T-cell (primary cell): Measurements from ENCODE around the gene HSPA4. TPM values are rescaled to one million over a fixed set of nuclear protein-coding genes. Genes with fewer than 3 reads are reported as not detected.

ENCODE experiments used
- ATAC-seq, 4 experiments: fragments of 200-7000 bp in 3 of 4; fragments of 150-1000 bp in 1 of 4; cut with Tn5 transposase; replicated peaks in 1 of 4; 1 replicate in 3 of 4; 2 replicates in 1 of 4; pipeline ENCODE4 v1.10.0; 2021; ENCODE audit warnings: moderate library complexity in 3 of 4, mild to moderate bottlenecking in 2 of 4, moderate number of reproducible peaks in 1 of 4
- CTCF ChIA-PET, 2 donors: fragments of 300-600 bp; sonication (Branson Sonifier 250); formaldehyde crosslinking; loops; one replicate each; lab custom pipeline; 2022; ENCODE audit warnings: antibody characterized with exemption in 2 of 2; lab: Charles Lee
- POLR2A ChIA-PET, 2 donors: fragments of 300-600 bp; sonication (Branson Sonifier 250); formaldehyde crosslinking; loops; one replicate each; lab custom pipeline; 2022; ENCODE audit warnings: antibody characterized with exemption in 2 of 2; lab: Charles Lee
- DNase-seq, 35 experiments: peaks; one replicate each; pipeline versions ENCODE4 v3.0.0 to v3.0.0-alpha.2; 2013 to 2023
- H3K27ac ChIP-seq: one replicate; pipeline ENCODE4 v1.5.1; 2013; ENCODE audit warnings: low read length
- H3K27me3 ChIP-seq, 2 experiments: replicated peaks in 1 of 2; 1 replicate in 1 of 2; 2 replicates in 1 of 2; pipeline versions ENCODE4 v1.6.1 to v1.7.0; 2013; ENCODE audit warnings: low read length in 1 of 2, mixed read lengths in 1 of 2; ENCODE audit not compliant: control insufficient read depth in 2 of 2, insufficient read depth in 2 of 2; ENCODE audit errors: extremely low read depth in 1 of 2
- H3K36me3 ChIP-seq, 2 donors: 1 replicate in 1 of 2; 2 replicates in 1 of 2; pipeline versions ENCODE4 v1.6.1 to v1.7.0; 2013; ENCODE audit warnings: low read length in 1 of 2; ENCODE audit not compliant: control insufficient read depth in 2 of 2, insufficient read depth in 1 of 2; ENCODE audit errors: extremely low read depth in 1 of 2
- H3K4me1 ChIP-seq, 2 experiments: 1 replicate in 1 of 2; 2 replicates in 1 of 2; pipeline versions ENCODE4 v1.6.1 to v1.7.0; 2013; ENCODE audit warnings: low read length in 2 of 2, mixed read lengths in 1 of 2; ENCODE audit not compliant: insufficient read depth in 2 of 2, control insufficient read depth in 1 of 2; ENCODE audit errors: extremely low read depth in 1 of 2
- H3K4me3 ChIP-seq, 2 donors: 1 replicate in 1 of 2; 2 replicates in 1 of 2; pipeline versions ENCODE4 v1.5.1 to v1.7.0; 2013; ENCODE audit warnings: mild to moderate bottlenecking in 2 of 2, low read length in 1 of 2, moderate library complexity in 1 of 2; ENCODE audit not compliant: control insufficient read depth in 1 of 2; ENCODE audit errors: extremely low read depth in 1 of 2
- H3K9me3 ChIP-seq: 2 replicates; pipeline ENCODE4 v1.7.0; 2013
- H3K27ac Mint-ChIP-seq, 2 donors: one replicate each; pipeline ENCODE4 v1.8.0; 2020 to 2021; ENCODE audit warnings: mild to moderate bottlenecking in 2 of 2, mixed read lengths in 2 of 2
- H3K27me3 Mint-ChIP-seq, 2 donors: one replicate each; pipeline ENCODE4 v1.8.0; 2021 to 2022; ENCODE audit warnings: mixed read lengths in 2 of 2
- H3K36me3 Mint-ChIP-seq: one replicate; pipeline ENCODE4 v1.8.0; 2021; ENCODE audit warnings: mixed read lengths
- H3K4me1 Mint-ChIP-seq, 3 donors: one replicate each; pipeline ENCODE4 v1.8.0; 2020 to 2022; ENCODE audit warnings: mixed read lengths in 3 of 3, mild to moderate bottlenecking in 1 of 3
- H3K4me3 Mint-ChIP-seq, 3 donors: one replicate each; pipeline ENCODE4 v1.8.0; 2020 to 2022; ENCODE audit warnings: mild to moderate bottlenecking in 3 of 3, mixed read lengths in 3 of 3, moderate library complexity in 3 of 3
- H3K9me3 Mint-ChIP-seq, 3 donors: one replicate each; pipeline ENCODE4 v1.8.0; 2020 to 2022; ENCODE audit warnings: mixed read lengths in 3 of 3
- WGBS: methylation state at CpG from one replicate; pipeline ENCODE4 v1.1.5; 2013; ENCODE audit warnings: missing lambda C conversion rate; ENCODE audit not compliant: insufficient coverage; 5-methylcytosine and 5-hydroxymethylcytosine counted together
- total RNA-seq, 35 experiments: library from RNA in 6 of 35; stranded (reverse) in 6 of 35; fragments of 120-200 nt in 1 of 35; gene quantifications; one replicate each; pipeline versions ENCODE4 v1.2.1 to v1.2.4 and lab custom pipeline; 2013 to 2026

HSPA4 gene
- total RNA-seq, 5 donors from 2014 or later (not counting 1 experiment from before 2014, with no cell fraction given), result 47.0 to 55.3 (median 48.1) TPM

DNA sequence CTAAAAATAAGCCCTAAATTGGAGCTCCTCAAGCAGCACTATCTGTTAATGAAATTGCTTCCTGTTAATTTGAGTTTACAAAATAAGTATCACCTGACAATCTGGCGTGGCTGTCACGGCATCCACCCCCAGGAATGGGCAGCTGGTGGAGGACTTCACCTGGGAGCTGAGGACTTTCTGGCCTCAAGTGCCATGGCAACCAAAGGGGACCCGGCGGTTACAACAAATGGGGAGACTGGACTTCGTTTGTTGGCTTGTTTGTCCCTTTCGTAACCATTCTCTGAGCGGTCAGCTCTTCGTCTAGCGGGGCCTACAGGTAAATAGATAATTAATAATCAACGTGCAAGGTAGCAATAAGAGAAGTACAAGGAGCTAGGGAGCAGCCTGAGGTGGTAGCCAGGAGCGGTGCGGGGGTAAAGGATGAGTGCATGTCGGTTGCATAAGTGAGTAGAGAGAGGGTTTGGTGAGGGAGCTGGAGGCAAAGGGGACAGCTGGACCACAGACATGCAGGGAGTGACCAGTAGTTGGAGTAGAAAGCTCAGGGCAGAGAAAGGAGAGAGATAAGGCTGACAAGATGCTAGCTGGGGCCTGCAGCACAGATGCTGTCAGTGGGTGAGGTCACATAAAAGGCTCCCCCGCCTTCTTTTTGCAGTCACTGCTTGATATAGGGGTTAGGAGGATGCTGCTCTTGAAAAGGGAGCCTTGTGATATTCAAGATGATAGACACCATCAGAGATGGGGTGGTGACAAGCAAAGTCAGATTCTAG is 62.5 kb downstream of the HSPA4 start:
- H3K27ac ChIP-seq, result no peak overlapping the region
- Mint-ChIP-seq H3K4me1 (peaks cover 8 to 11% (median 8%) of the 10 kb centered on the region in 3 donors), H3K9me3 (no peaks in the 10 kb centered on the region), H3K36me3 (no peaks in the 10 kb centered on the region), H3K4me3 (no peak overlapping the region), H3K27ac (no peak overlapping the region), H3K27me3 (no peaks in the 10 kb centered on the region)
- ATAC-seq (no peak), DNase-seq (no peak)
- H3K36me3 ChIP-seq, result no peaks in the 10 kb centered on the region
- ChIA-PET POLR2A (interaction anchor here in 1 of 2 donors (0.5 kb wide), 1 partner anchor 625 kb away, joined by 7 read pairs; no protein-coding TSS in a partner anchor), CTCF (interaction anchor here in 1 of 2 donors (0.6 to 1.2 kb wide), 3 partner anchors 43 to 1754 kb away, joined by 3 to 4 read pairs (median 3); no protein-coding TSS in a partner anchor)
- H3K4me3 ChIP-seq, result no peak overlapping the region
- WGBS, result 89% methylated on average over 13 of the region's 14 CpGs
- peaks cover 0 to 4% of the 10 kb centered on the region in 2 experiments for H3K27me3 ChIP-seq
- H3K4me1 ChIP-seq, result peaks cover 0 to 8% of the 10 kb centered on the region in 2 experiments
- no peaks in the 10 kb centered on the region for H3K9me3 ChIP-seq

DNA sequence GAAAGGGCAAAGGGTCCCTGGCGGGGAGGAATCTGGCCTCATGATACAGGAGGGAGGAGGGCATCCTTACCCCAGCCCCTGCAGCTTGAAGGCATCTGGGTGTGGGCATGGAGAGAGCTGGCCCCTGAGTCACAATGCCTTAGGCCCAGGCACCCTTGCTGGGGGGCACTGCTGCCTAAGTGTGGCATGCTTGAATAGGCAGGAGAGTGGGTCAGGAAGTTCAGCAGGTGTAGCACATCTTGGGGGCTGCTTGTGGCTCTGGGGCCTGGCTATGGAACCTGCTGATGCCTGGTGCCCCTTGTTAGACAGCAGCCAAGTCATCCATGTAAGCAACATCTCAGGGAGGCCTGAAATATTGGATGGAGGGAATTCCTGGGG is 63.1 kb downstream of the HSPA4 start:
- no peak overlapping the region for H3K27ac ChIP-seq
- no peaks in the 10 kb centered on the region for H3K9me3 ChIP-seq
- no peaks in the 10 kb centered on the region for H3K27me3 Mint-ChIP-seq
- 89% methylated on average over 1 of the region's 1 CpG for WGBS
- H3K4me1 Mint-ChIP-seq, result peaks cover 8 to 11% (median 8%) of the 10 kb centered on the region in 3 donors
- ATAC-seq (no peak), DNase-seq (no peak)
- peaks cover 0 to 8% of the 10 kb centered on the region in 2 experiments for H3K4me1 ChIP-seq
- POLR2A ChIA-PET, result no interaction called here
- no peaks in the 10 kb centered on the region for H3K36me3 ChIP-seq
- peaks cover 0 to 4% of the 10 kb centered on the region in 2 experiments for H3K27me3 ChIP-seq
- H3K4me3 Mint-ChIP-seq, result no peak overlapping the region
- H3K36me3 Mint-ChIP-seq, result no peaks in the 10 kb centered on the region
- no peak overlapping the region for H3K27ac Mint-ChIP-seq
- CTCF ChIA-PET, result interaction anchor here in 1 of 2 donors (0.6 to 1.2 kb wide), 2 partner anchors 42 to 1754 kb away, joined by 3 to 4 read pairs; no protein-coding TSS in a partner anchor
- H3K9me3 Mint-ChIP-seq, result no peaks in the 10 kb centered on the region
- no peak overlapping the region for H3K4me3 ChIP-seq

DNA sequence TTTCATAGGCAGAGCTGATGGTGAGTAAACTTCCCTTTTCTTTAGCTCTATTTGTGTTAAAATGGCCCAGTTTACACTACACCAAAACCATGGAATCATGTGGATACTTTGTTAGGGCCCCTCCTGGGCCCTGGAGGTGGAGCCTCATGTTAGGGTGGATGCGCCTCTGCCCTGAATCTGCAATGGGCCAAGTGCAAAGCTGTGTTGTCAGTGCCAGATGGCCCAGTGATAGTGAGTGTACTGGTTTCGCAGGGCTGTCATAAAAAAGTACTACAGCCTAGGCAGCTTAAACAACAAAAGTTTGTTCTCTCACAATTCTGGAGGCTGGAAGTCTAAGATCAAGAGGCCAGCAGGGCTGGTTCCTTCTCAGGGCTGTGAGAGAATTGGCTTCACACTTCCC is 64.8 kb downstream of the HSPA4 start:
- ATAC-seq, result no peak
- 80% methylated on average over 2 of the region's 2 CpGs for WGBS
- peaks cover 0 to 4% of the 10 kb centered on the region in 2 experiments for H3K27me3 ChIP-seq
- H3K27ac Mint-ChIP-seq, result no peak overlapping the region
- H3K4me1 ChIP-seq, result no peaks in the 10 kb centered on the region
- no peaks in the 10 kb centered on the region for H3K36me3 ChIP-seq
- H3K9me3 Mint-ChIP-seq, result no peaks in the 10 kb centered on the region
- no peak overlapping the region for H3K4me3 ChIP-seq
- H3K27me3 Mint-ChIP-seq, result no peaks in the 10 kb centered on the region
- no peaks in the 10 kb centered on the region for H3K36me3 Mint-ChIP-seq
- CTCF ChIA-PET, result no interaction called here
- DNase-seq, result no peak
- no peaks in the 10 kb centered on the region for H3K9me3 ChIP-seq
- H3K27ac ChIP-seq, result no peak overlapping the region
- H3K4me1 Mint-ChIP-seq, result peaks cover 0 to 8% (median 2%) of the 10 kb centered on the region in 3 donors
- H3K4me3 Mint-ChIP-seq, result no peak overlapping the region
- POLR2A ChIA-PET, result no interaction called here

DNA sequence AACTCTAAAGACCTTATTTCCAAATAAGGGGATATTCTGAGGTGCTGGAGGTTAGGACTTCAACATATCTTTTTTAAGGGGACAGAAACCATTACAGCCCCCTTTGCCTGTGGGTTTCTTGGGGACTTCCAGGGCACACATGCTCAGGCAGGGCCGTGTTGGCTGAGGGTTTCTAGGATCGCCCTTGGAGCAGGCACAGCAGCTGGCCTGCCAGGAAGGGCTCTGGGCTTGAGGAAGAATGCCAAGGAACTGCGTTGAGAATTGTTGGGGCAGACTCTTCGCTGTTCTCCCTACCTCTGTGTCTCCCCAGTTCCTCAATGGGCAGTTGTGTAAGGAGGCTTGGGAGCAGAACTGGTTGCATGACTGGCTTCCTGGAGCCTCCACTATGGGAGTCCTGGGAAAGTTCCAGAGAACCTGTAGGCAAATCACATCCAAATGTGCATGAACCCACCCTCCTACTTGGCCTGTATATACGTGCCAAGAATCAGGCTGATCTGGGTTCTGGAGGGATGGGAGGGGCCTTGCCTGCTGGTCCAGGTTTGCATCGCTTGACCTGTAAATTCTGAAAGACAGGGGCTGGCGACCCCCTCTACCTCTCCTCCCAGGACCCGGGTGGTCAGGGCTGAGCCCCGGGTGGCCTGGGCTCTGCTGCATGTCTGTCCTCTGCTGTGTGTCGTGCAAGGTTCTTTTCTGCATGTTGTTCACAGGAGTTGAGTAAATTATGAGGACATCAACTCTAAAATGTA is 65.5 kb downstream of the HSPA4 start:
- H3K36me3 ChIP-seq, result no peaks in the 10 kb centered on the region
- H3K4me1 ChIP-seq, result no peaks in the 10 kb centered on the region
- Mint-ChIP-seq H3K36me3 (no peaks in the 10 kb centered on the region), H3K27me3 (no peaks in the 10 kb centered on the region), H3K4me1 (peaks cover 0 to 8% (median 2%) of the 10 kb centered on the region in 3 donors), H3K27ac (no peak overlapping the region), H3K4me3 (no peak overlapping the region), H3K9me3 (no peaks in the 10 kb centered on the region)
- POLR2A ChIA-PET, result no interaction called here
- DNase-seq (no peak), ATAC-seq (no peak)
- WGBS, result 66% methylated on average over 3 of the region's 10 CpGs
- H3K4me3 ChIP-seq, result no peak overlapping the region
- CTCF ChIA-PET, result no interaction called here
- H3K27ac ChIP-seq, result no peak overlapping the region
- H3K9me3 ChIP-seq, result no peaks in the 10 kb centered on the region
- H3K27me3 ChIP-seq, result peaks cover 0 to under 1% of the 10 kb centered on the region in 2 experiments

DNA sequence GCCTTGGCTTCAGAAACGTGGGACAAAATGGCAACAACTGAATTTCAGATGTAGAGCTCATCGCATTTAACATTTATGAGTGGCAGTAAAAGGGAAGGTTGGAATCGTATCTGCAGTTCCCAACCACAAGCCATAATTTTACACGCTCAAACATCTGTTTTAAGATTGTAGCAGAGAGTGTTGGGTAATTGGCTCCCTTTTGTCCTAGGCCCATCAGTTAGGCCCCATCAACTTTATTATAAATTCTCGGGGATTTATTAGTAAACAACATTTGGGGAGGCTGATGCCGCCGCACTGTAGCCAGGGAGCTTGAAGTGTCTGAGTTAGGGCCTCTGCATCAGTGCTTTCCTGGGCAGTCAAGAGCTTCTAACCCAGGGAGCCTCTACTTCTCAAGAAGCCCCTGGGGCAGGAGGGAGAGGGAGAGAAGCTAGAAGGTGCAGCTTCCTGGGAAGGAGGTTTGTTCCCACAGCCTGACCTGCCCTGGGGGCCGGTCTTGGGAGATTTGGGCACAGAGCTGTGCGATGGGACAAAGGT is 66.2 kb downstream of the HSPA4 start:
- Histone ChIP-seq H3K27me3 (peaks cover 0 to 2% of the 10 kb centered on the region in 2 experiments), H3K9me3 (no peaks in the 10 kb centered on the region), H3K27ac (no peak overlapping the region), H3K4me1 (no peaks in the 10 kb centered on the region), H3K36me3 (no peaks in the 10 kb centered on the region), H3K4me3 (no peak overlapping the region)
- no peak overlapping the region for H3K27ac Mint-ChIP-seq
- peaks cover 0 to 8% (median 2%) of the 10 kb centered on the region in 3 donors for H3K4me1 Mint-ChIP-seq
- H3K36me3 Mint-ChIP-seq, result no peaks in the 10 kb centered on the region
- no peak for ATAC-seq
- H3K9me3 Mint-ChIP-seq, result no peaks in the 10 kb centered on the region
- no peak for DNase-seq
- CTCF ChIA-PET, result no interaction called here
- POLR2A ChIA-PET, result no interaction called here
- WGBS, result 92% methylated on average over 5 of the region's 9 CpGs
- H3K4me3 Mint-ChIP-seq, result no peak overlapping the region
- no peaks in the 10 kb centered on the region for H3K27me3 Mint-ChIP-seq

DNA sequence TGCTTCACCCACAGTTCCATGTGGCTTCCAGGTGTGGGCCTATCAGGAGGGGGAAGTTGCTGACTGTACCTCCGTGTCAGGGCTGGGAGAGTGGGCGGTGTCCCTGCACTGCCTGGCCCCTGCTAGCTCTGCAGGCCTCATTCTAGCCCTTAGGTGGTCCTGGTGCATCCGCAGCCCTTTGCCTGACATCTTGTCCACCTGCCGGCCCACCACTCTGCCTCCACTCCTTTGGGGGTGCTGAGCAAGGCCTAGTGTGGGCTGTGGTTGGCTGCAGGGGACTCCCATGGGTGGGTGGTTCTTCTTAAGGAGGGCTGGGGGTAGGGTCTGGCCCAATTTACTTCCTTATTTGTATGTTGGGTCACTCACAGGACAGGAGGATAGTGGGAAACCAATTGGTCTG is 66.9 kb downstream of the HSPA4 start:
- no peaks in the 10 kb centered on the region for H3K9me3 ChIP-seq
- no peaks in the 10 kb centered on the region for H3K4me1 ChIP-seq
- no peak overlapping the region for H3K4me3 ChIP-seq
- POLR2A ChIA-PET, result no interaction called here
- WGBS, result 57% methylated on average over 1 of the region's 4 CpGs
- no peak overlapping the region for H3K27ac Mint-ChIP-seq
- DNase-seq (no peak), ATAC-seq (no peak)
- no peak overlapping the region for H3K4me3 Mint-ChIP-seq
- H3K27me3 ChIP-seq, result peaks cover 0 to 2% of the 10 kb centered on the region in 2 experiments
- H3K4me1 Mint-ChIP-seq, result peaks cover 0 to 8% (median 0%) of the 10 kb centered on the region in 3 donors
- CTCF ChIA-PET, result no interaction called here
- H3K9me3 Mint-ChIP-seq, result no peaks in the 10 kb centered on the region
- H3K36me3 Mint-ChIP-seq, result no peaks in the 10 kb centered on the region
- H3K36me3 ChIP-seq, result no peaks in the 10 kb centered on the region
- H3K27me3 Mint-ChIP-seq, result no peaks in the 10 kb centered on the region
- H3K27ac ChIP-seq, result no peak overlapping the region
